IMR-90 (cell line): ENCODE results near the gene RNF146.

Source experiments
- FOS ChIP-seq: fragments of 150-350 bp; IDR thresholded peaks from 2 replicates; pipeline ENCODE4 v1.6.1; 2016; ENCODE audit warnings: low read depth, low read length
- POLR2A ChIP-seq: IDR thresholded peaks from 2 replicates; pipeline ENCODE4 v1.6.1; 2012; ENCODE audit warnings: mild to moderate bottlenecking, low read depth, low read length
- RFX5 ChIP-seq: IDR thresholded peaks from 2 replicates; pipeline ENCODE4 v1.8.0; 2012; ENCODE audit warnings: low read depth, mild to moderate bottlenecking, low read length, moderate library complexity
- USF2 ChIP-seq: fragments of 150-350 bp; IDR thresholded peaks from 2 replicates; pipeline ENCODE4 v1.6.1; 2017; ENCODE audit warnings: mild to moderate bottlenecking, antibody characterized with exemption, low read length, low read depth
- TF ChIP-seq, protein P1 (sequence below): conservative IDR thresholded peaks from 2 replicates; pipeline ENCODE4 v1.5.1; 2012; ENCODE audit warnings: mild to moderate bottlenecking, low read depth, low read length, improper control_type of control experiment

- TF ChIP-seq POLR2A (no peak), RFX5 (no peak), USF2 (no peak), FOS (no peak)
- TF ChIP-seq, protein P1, sequence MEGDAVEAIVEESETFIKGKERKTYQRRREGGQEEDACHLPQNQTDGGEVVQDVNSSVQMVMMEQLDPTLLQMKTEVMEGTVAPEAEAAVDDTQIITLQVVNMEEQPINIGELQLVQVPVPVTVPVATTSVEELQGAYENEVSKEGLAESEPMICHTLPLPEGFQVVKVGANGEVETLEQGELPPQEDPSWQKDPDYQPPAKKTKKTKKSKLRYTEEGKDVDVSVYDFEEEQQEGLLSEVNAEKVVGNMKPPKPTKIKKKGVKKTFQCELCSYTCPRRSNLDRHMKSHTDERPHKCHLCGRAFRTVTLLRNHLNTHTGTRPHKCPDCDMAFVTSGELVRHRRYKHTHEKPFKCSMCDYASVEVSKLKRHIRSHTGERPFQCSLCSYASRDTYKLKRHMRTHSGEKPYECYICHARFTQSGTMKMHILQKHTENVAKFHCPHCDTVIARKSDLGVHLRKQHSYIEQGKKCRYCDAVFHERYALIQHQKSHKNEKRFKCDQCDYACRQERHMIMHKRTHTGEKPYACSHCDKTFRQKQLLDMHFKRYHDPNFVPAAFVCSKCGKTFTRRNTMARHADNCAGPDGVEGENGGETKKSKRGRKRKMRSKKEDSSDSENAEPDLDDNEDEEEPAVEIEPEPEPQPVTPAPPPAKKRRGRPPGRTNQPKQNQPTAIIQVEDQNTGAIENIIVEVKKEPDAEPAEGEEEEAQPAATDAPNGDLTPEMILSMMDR: no peak
These were observed 31.8 kb downstream of the RNF146 start for GRCh38 chr6:127298475-127298874.
